GM19397 (cell line): ENCODE measurements around the gene SMAGP.

Source experiments
- ATAC-seq: cut with Tn5 transposase; IDR thresholded peaks from one replicate; pipeline ENCODE4 v1.9.1; 2021; ENCODE audit warnings: mild to moderate bottlenecking, moderate library complexity; ENCODE audit not compliant: unreplicated experiment

SMAGP gene

GRCh38 chr12:51198568-51199365 is 71.4 kb downstream of the SMAGP start:
- ATAC-seq = no peak

GRCh38 chr12:51197736-51198567 is 72.3 kb downstream of the SMAGP start:
- ATAC-seq = no peak

- no peak for ATAC-seq
Observed at GRCh38 chr12:51196547-51196946, 73.7 kb downstream of the SMAGP start.

GRCh38 chr12:51195841-51196240 is 74.4 kb downstream of the SMAGP start:
- ATAC-seq = no peak
